H9 (cell line): Measurements from ENCODE around the gene TET2. TPM values are rescaled to one million over a fixed set of nuclear protein-coding genes. Genes with fewer than 3 reads are reported as not detected.

Source experiments
- DNase-seq: peaks from one replicate; pipeline ENCODE4 v3.0.0-alpha.2; 2017
- H2AFZ ChIP-seq: one replicate; pipeline ENCODE4 v1.6.1; 2013; ENCODE audit warnings: mild to moderate bottlenecking, low read length, control low read depth, moderate library complexity
- H2AK5ac ChIP-seq: 2 replicates; pipeline ENCODE4 v1.6.1; 2013; ENCODE audit warnings: low read length, control low read depth, mixed read lengths; ENCODE audit not compliant: insufficient read length
- H2BK120ac ChIP-seq: one replicate; pipeline ENCODE4 v1.6.1; 2013; ENCODE audit warnings: low read depth, mild to moderate bottlenecking, low read length, control low read depth, inconsistent platforms; ENCODE audit not compliant: poor library complexity, severe bottlenecking
- H2BK12ac ChIP-seq: 2 replicates; pipeline ENCODE4 v1.6.1; 2013; ENCODE audit warnings: low read length, control low read depth, mixed read lengths, low read depth; ENCODE audit not compliant: insufficient read length
- H2BK15ac ChIP-seq: 2 replicates; pipeline ENCODE4 v1.6.1; 2013; ENCODE audit warnings: low read depth, low read length, control low read depth
- H2BK20ac ChIP-seq: one replicate; pipeline ENCODE4 v1.6.1; 2013; ENCODE audit warnings: low read depth, mild to moderate bottlenecking, low read length, control low read depth, inconsistent platforms; ENCODE audit not compliant: poor library complexity, severe bottlenecking
- H2BK5ac ChIP-seq: 2 replicates; pipeline ENCODE4 v1.6.1; 2013; ENCODE audit warnings: low read length, control low read depth, mixed read lengths; ENCODE audit not compliant: insufficient read length
- H3K14ac ChIP-seq: 2 replicates; pipeline ENCODE4 v1.6.1; 2013; ENCODE audit warnings: low read length, control low read depth; ENCODE audit not compliant: insufficient read depth
- H3K18ac ChIP-seq: 2 replicates; pipeline ENCODE4 v1.6.1; 2013; ENCODE audit warnings: low read depth, mild to moderate bottlenecking, mixed read lengths, low read length, control low read depth; ENCODE audit not compliant: insufficient read length
- H3K23ac ChIP-seq: 2 replicates; pipeline ENCODE4 v1.6.1; 2013; ENCODE audit warnings: low read length, control low read depth, mixed read lengths, low read depth; ENCODE audit not compliant: insufficient read length
- H3K23me2 ChIP-seq: 2 replicates; pipeline ENCODE4 v1.6.1; 2013; ENCODE audit warnings: low read depth, mild to moderate bottlenecking, mixed read lengths, low read length, control low read depth; ENCODE audit not compliant: insufficient read length, poor library complexity, severe bottlenecking
- H3K27ac ChIP-seq: 2 replicates; pipeline ENCODE4 v1.5.1; 2013; ENCODE audit warnings: low read length, control low read depth, mixed read lengths, low read depth; ENCODE audit not compliant: insufficient read length
- H3K27me3 ChIP-seq: 2 replicates; pipeline ENCODE4 v1.6.1; 2013; ENCODE audit warnings: low read length, control low read depth, inconsistent platforms; ENCODE audit not compliant: insufficient read depth
- H3K4ac ChIP-seq: 2 replicates; pipeline ENCODE4 v1.6.1; 2013; ENCODE audit warnings: low read depth, mild to moderate bottlenecking, control low read depth, inconsistent platforms, low read length, moderate library complexity
- H3K4me1 ChIP-seq: 2 replicates; pipeline ENCODE4 v1.6.1; 2013; ENCODE audit warnings: low read length, control low read depth, inconsistent platforms; ENCODE audit not compliant: insufficient read depth
- H3K4me2 ChIP-seq: 2 replicates; pipeline ENCODE4 v1.6.1; 2013; ENCODE audit warnings: low read length, control low read depth, mixed read lengths; ENCODE audit not compliant: insufficient read length, insufficient read depth
- H3K56ac ChIP-seq: 2 replicates; pipeline ENCODE4 v1.6.1; 2013; ENCODE audit warnings: low read depth, mild to moderate bottlenecking, mixed read lengths, low read length, control low read depth; ENCODE audit not compliant: insufficient read length
- H3K79me1 ChIP-seq: 2 replicates; pipeline ENCODE4 v1.6.1; 2013; ENCODE audit warnings: low read depth, mild to moderate bottlenecking, moderate library complexity, low read length, control low read depth, inconsistent platforms; ENCODE audit not compliant: insufficient read depth, poor library complexity, severe bottlenecking
- H3K79me2 ChIP-seq: 2 replicates; pipeline ENCODE4 v1.6.1; 2013; ENCODE audit warnings: low read length, control low read depth, inconsistent platforms; ENCODE audit not compliant: insufficient read depth
- H3K9ac ChIP-seq: 2 replicates; pipeline ENCODE4 v1.6.1; 2013; ENCODE audit warnings: low read length, control low read depth, mixed read lengths; ENCODE audit not compliant: insufficient read length; ENCODE audit errors: extremely low read depth
- H3K9me3 ChIP-seq: one replicate; pipeline ENCODE4 v1.6.1; 2013; ENCODE audit warnings: low read depth, low read length, inconsistent platforms; ENCODE audit not compliant: control insufficient read depth
- H3T11ph ChIP-seq: one replicate; pipeline ENCODE4 v1.6.1; 2013; ENCODE audit warnings: mild to moderate bottlenecking, low read length, control low read depth, inconsistent platforms
- H4K20me1 ChIP-seq: one replicate; pipeline ENCODE4 v1.6.1; 2013; ENCODE audit not compliant: control insufficient read depth, insufficient read length, insufficient read depth
- H4K5ac ChIP-seq: 2 replicates; pipeline ENCODE4 v1.6.1; 2013; ENCODE audit warnings: low read depth, mild to moderate bottlenecking, mixed read lengths, low read length, control low read depth; ENCODE audit not compliant: insufficient read length
- H4K8ac ChIP-seq: replicated peaks from 2 replicates; pipeline ENCODE4 v1.6.1; 2013; ENCODE audit warnings: low read length, control low read depth, mixed read lengths, low read depth; ENCODE audit not compliant: insufficient read length
- H4K91ac ChIP-seq: 2 replicates; pipeline ENCODE4 v1.6.1; 2013; ENCODE audit warnings: low read depth, mild to moderate bottlenecking, moderate library complexity, mixed read lengths, low read length, control low read depth; ENCODE audit not compliant: insufficient read length
- H3K27ac Mint-ChIP-seq, 3 experiments: 2 replicates in 2 of 3; 3 replicates in 1 of 3; pipeline ENCODE4 v1.8.0; 2020 to 2021; ENCODE audit warnings: mixed read lengths in 3 of 3, mild to moderate bottlenecking in 1 of 3, moderate library complexity in 1 of 3
- H3K27me3 Mint-ChIP-seq: 2 replicates; pipeline ENCODE4 v1.8.0; 2021; ENCODE audit warnings: low read depth, mild to moderate bottlenecking, moderate library complexity, mixed read lengths
- H3K36me3 Mint-ChIP-seq, 3 experiments: 2 replicates in 2 of 3; 3 replicates in 1 of 3; pipeline ENCODE4 v1.8.0; 2020 to 2021; ENCODE audit warnings: low read depth in 3 of 3, mixed read lengths in 3 of 3; ENCODE audit not compliant: insufficient read depth in 1 of 3
- H3K4me1 Mint-ChIP-seq, 2 experiments: 2 replicates each; pipeline ENCODE4 v1.8.0; 2020; ENCODE audit warnings: mixed read lengths in 2 of 2
- H3K4me3 Mint-ChIP-seq, 2 experiments: 2 replicates in 1 of 2; 3 replicates in 1 of 2; pipeline ENCODE4 v1.8.0; 2020 to 2021; ENCODE audit warnings: mild to moderate bottlenecking in 2 of 2, mixed read lengths in 2 of 2, moderate library complexity in 1 of 2
- H3K9me3 Mint-ChIP-seq, 2 experiments: 2 replicates in 1 of 2; 3 replicates in 1 of 2; pipeline ENCODE4 v1.8.0; 2020; ENCODE audit warnings: mild to moderate bottlenecking in 2 of 2, mixed read lengths in 2 of 2, moderate library complexity in 1 of 2
- WGBS: extraction: QIAGEN DNeasy Blood & Tissue Kit; methylation state at CpG from one replicate; pipeline ENCODE4 v1.1.7; 2013; ENCODE audit warnings: missing lambda C conversion rate, low lambda C conversion rate, mixed read lengths; ENCODE audit not compliant: insufficient read length; ENCODE audit errors: extremely low coverage; 5-methylcytosine and 5-hydroxymethylcytosine counted together
- total RNA-seq: library from RNA; stranded (reverse); gene quantifications from 2 replicates; pipeline ENCODE4 v1.2.1, GENCODE V29; 2021
- TF ChIP-seq, protein P1 (sequence below): fragments of 200-600 bp; sonication (generic); conservative IDR thresholded peaks from 3 replicates; pipeline ENCODE4 v1.8.0; 2021; ENCODE audit warnings: antibody characterized with exemption, mild to moderate bottlenecking

The TET2 gene
- total RNA-seq, 1 experiment from 2014 or later = 3.1 TPM

DNA sequence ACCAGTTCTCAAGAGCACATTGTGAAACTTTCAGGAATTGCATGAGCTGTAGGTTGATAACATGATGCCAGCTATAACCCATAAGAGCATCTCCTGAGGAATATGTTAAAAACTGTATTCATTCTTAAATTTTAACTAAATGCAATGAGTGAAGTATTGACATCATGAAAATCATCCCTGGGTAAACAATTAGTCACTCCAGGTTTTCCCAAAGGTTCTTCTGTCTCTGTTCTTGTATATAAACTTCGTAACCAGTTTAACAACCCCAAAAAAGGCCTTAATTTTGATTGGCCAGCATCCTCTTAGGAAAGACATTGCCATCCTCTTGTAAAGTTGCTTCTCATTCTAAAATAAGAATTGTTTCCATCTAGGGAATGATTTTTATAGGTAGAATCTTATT, 80.4 kb downstream of the TET2 start:
- H2BK20ac ChIP-seq = no peak overlapping the region
- Mint-ChIP-seq H3K4me1 (peaks cover 0 to 9% of the 10 kb centered on the region in 2 experiments; a peak in 2 of 4 replicates), H3K27me3 (no peaks in the 10 kb centered on the region), H3K9me3 (peaks cover 3% of the 10 kb centered on the region in 2 experiments; a peak in 2 of 5 replicates), H3K4me3 (no peak overlapping the region), H3K36me3 (no peaks in the 10 kb centered on the region), H3K27ac (no peak overlapping the region)
- H3K23ac ChIP-seq = no peak overlapping the region
- TF ChIP-seq, protein P1, sequence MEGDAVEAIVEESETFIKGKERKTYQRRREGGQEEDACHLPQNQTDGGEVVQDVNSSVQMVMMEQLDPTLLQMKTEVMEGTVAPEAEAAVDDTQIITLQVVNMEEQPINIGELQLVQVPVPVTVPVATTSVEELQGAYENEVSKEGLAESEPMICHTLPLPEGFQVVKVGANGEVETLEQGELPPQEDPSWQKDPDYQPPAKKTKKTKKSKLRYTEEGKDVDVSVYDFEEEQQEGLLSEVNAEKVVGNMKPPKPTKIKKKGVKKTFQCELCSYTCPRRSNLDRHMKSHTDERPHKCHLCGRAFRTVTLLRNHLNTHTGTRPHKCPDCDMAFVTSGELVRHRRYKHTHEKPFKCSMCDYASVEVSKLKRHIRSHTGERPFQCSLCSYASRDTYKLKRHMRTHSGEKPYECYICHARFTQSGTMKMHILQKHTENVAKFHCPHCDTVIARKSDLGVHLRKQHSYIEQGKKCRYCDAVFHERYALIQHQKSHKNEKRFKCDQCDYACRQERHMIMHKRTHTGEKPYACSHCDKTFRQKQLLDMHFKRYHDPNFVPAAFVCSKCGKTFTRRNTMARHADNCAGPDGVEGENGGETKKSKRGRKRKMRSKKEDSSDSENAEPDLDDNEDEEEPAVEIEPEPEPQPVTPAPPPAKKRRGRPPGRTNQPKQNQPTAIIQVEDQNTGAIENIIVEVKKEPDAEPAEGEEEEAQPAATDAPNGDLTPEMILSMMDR = no peak
- H2AFZ ChIP-seq = no peak overlapping the region
- no peak overlapping the region for H3K18ac ChIP-seq
- no peak overlapping the region for H3K14ac ChIP-seq
- H3K9me3 ChIP-seq = no peaks in the 10 kb centered on the region
- no peak overlapping the region for H2AK5ac ChIP-seq
- H2BK5ac ChIP-seq = no peak overlapping the region
- no peaks in the 10 kb centered on the region for H3K23me2 ChIP-seq
- H3K56ac ChIP-seq = no peak overlapping the region
- WGBS = no CpG with 5 or more reads among the region's 1 CpG
- no peak overlapping the region for H3K4ac ChIP-seq
- no peaks in the 10 kb centered on the region for H3K79me2 ChIP-seq
- no peak overlapping the region for H4K8ac ChIP-seq
- no peaks in the 10 kb centered on the region for H3K27me3 ChIP-seq
- no peak overlapping the region for H4K91ac ChIP-seq
- H3K27ac ChIP-seq = no peak overlapping the region
- H3K9ac ChIP-seq = no peak overlapping the region
- H3K4me2 ChIP-seq = no peak overlapping the region
- H3K4me1 ChIP-seq = no peaks in the 10 kb centered on the region
- no peaks in the 10 kb centered on the region for H4K20me1 ChIP-seq
- no peak overlapping the region for H2BK12ac ChIP-seq
- no peak overlapping the region for H2BK120ac ChIP-seq
- H3T11ph ChIP-seq = no peak overlapping the region
- no peak overlapping the region for H4K5ac ChIP-seq
- no peak overlapping the region for H2BK15ac ChIP-seq
- no peak for DNase-seq
- H3K79me1 ChIP-seq = no peaks in the 10 kb centered on the region
